Tibial nerve (tissue), 4 donors: Measurements from ENCODE around the gene PC. TPM values are rescaled to one million over a fixed set of nuclear protein-coding genes. Genes with fewer than 3 reads are reported as not detected.

ENCODE experiments used
- DNase-seq, 2 donors: peaks; one replicate each; pipeline ENCODE4 v3.0.0-alpha.2; 2019; ENCODE audit warnings: low spot score in 2 of 2
- H3K27ac ChIP-seq, 4 donors: fragments of 200-600 bp; sonication (generic) in 3 of 4; one replicate each; pipeline ENCODE4 v1.5.1; 2017 to 2019; ENCODE audit warnings: mild to moderate bottlenecking in 1 of 4
- H3K27me3 ChIP-seq, 2 donors: fragments of 200-600 bp; sonication (generic) in 1 of 2; one replicate each; pipeline versions ENCODE4 v1.5.1 to v1.6.0; 2017 to 2019
- H3K36me3 ChIP-seq, 3 donors: fragments of 200-600 bp; sonication (generic); one replicate each; pipeline ENCODE4 v1.5.1; 2018 to 2019
- H3K4me1 ChIP-seq, 4 donors: fragments of 200-600 bp; sonication (generic) in 3 of 4; one replicate each; pipeline ENCODE4 v1.5.1; 2017 to 2019
- H3K4me3 ChIP-seq, 4 donors: fragments of 200-600 bp; sonication (generic) in 3 of 4; one replicate each; pipeline ENCODE4 v1.5.1; 2017 to 2019; ENCODE audit warnings: mild to moderate bottlenecking in 1 of 4, moderate library complexity in 1 of 4
- H3K9me3 ChIP-seq, 4 donors: fragments of 200-600 bp; sonication (generic) in 3 of 4; one replicate each; pipeline ENCODE4 v1.5.1; 2017 to 2019
- EP300 ChIP-seq, 2 donors: sonication (generic); formaldehyde crosslinking; IDR thresholded peaks; one replicate each; pipeline ENCODE4 v1.6.1; 2017; ENCODE audit warnings: antibody characterized with exemption in 2 of 2, mild to moderate bottlenecking in 1 of 2
- POLR2A ChIP-seq, 2 donors: fragments of 450-650 bp; IDR thresholded peaks; one replicate each; pipeline ENCODE4 v1.6.1; 2017; ENCODE audit warnings: antibody characterized with exemption in 2 of 2, mild to moderate bottlenecking in 2 of 2, moderate library complexity in 2 of 2
- WGBS, 2 donors: methylation state at CpG; one replicate each; pipeline ENCODE4 v1.1.5; 2018; 5-methylcytosine and 5-hydroxymethylcytosine counted together
- total RNA-seq, 4 donors: library from RNA; depleted of rRNA; stranded (reverse); fragments of >200 nt; gene quantifications; one replicate each; pipeline ENCODE4 v1.1.0, GENCODE V29; 2016
- TF ChIP-seq, protein P1 (sequence below), 5 experiments: fragments of 200-600 bp in 3 of 5; fragments of 450-650 bp in 2 of 5; sonication (generic) in 3 of 5; IDR thresholded peaks; one replicate each; pipeline ENCODE4 v1.5.1; 2016 to 2019; ENCODE audit warnings: antibody characterized with exemption in 5 of 5, mild to moderate bottlenecking in 3 of 5, moderate library complexity in 2 of 5

Gene PC
- total RNA-seq, 4 donors from 2014 or later, result 82.5 to 135 (median 90.2) TPM

DNA sequence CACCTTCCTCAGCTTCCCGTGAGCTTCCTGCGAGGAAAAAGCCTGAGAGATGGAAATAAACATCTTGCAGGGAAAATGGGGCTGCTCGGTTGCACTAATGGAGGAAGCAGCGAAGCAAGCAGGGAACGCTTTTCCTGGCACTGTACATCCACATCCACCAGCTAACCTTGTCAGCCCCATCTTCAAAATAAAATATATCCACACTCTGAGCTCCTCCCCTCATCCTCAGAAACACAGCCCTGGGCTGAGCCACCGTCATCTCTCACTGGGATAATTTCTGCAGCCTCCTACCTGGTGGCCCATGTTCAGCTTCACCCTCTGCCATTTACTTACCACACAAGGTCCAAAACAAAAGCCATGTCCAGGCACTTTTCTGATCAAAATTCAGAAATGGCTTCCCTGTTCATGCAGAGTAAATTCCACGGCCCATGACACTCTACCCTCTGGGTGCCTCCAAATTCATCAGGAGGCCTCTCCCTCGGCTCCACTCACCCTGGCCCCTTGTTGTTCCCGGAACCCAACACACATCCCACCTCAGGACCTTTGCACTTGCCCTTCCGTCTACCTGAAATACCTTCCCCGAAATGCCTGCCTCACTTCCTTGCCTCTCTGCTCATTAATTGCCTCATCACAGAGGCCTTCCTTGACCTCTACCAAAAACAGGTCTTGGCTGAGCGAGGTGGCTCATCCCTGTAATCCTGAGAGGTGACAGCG is 29.9 kb upstream of the PC start:
- H3K36me3 ChIP-seq, result no peaks in the 10 kb centered on the region
- no peak overlapping the region for H3K27ac ChIP-seq
- H3K9me3 ChIP-seq, result no peaks in the 10 kb centered on the region
- H3K4me3 ChIP-seq, result no peak overlapping the region
- TF ChIP-seq, protein P1, sequence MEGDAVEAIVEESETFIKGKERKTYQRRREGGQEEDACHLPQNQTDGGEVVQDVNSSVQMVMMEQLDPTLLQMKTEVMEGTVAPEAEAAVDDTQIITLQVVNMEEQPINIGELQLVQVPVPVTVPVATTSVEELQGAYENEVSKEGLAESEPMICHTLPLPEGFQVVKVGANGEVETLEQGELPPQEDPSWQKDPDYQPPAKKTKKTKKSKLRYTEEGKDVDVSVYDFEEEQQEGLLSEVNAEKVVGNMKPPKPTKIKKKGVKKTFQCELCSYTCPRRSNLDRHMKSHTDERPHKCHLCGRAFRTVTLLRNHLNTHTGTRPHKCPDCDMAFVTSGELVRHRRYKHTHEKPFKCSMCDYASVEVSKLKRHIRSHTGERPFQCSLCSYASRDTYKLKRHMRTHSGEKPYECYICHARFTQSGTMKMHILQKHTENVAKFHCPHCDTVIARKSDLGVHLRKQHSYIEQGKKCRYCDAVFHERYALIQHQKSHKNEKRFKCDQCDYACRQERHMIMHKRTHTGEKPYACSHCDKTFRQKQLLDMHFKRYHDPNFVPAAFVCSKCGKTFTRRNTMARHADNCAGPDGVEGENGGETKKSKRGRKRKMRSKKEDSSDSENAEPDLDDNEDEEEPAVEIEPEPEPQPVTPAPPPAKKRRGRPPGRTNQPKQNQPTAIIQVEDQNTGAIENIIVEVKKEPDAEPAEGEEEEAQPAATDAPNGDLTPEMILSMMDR (IDR thresholded peaks at IDR 0.05), result no peak
- TF ChIP-seq EP300 (IDR thresholded peaks at IDR 0.05) (no peak), POLR2A (IDR thresholded peaks at IDR 0.05) (no peak)
- no peaks in the 10 kb centered on the region for H3K4me1 ChIP-seq
- no peak for DNase-seq
- H3K27me3 ChIP-seq, result no peaks in the 10 kb centered on the region
- 82 to 85% methylated on average over 13 of the region's 13 CpGs for WGBS, 2 donors

DNA sequence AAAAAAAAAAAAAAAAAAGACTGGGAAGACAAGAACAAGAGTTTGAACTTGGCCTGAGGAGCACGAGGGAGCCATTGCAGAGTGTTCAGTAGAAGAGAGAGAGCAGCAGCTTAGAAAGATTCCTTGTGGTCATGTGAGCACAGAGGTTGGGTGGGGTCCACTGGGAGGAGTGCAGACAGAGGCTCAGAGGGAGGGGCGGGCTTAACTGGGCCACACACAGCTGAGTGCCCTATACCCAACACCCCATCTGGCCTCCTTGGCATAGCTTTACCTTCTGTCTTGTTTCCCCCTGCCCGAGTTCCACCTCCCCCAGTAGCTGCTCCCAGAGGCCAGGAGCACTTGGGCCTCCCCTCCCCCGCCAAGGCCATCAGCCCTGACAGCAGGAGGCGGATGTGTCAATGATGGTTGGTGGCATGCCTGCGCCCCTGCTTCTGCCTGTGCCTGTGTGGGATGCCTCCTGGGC is 29.0 kb upstream of the PC start:
- H3K27me3 ChIP-seq, result no peaks in the 10 kb centered on the region
- no peaks in the 10 kb centered on the region for H3K36me3 ChIP-seq
- no peak overlapping the region for H3K4me3 ChIP-seq
- H3K4me1 ChIP-seq, result peaks cover 0 to 2% (median 0%) of the 10 kb centered on the region in 4 donors
- H3K9me3 ChIP-seq, result no peaks in the 10 kb centered on the region
- TF ChIP-seq, protein P1 (IDR thresholded peaks at IDR 0.05), result no peak
- no peak overlapping the region for H3K27ac ChIP-seq
- no peak for DNase-seq
- WGBS, 2 donors, result 62 to 72% methylated on average over 6 of the region's 6 CpGs

DNA sequence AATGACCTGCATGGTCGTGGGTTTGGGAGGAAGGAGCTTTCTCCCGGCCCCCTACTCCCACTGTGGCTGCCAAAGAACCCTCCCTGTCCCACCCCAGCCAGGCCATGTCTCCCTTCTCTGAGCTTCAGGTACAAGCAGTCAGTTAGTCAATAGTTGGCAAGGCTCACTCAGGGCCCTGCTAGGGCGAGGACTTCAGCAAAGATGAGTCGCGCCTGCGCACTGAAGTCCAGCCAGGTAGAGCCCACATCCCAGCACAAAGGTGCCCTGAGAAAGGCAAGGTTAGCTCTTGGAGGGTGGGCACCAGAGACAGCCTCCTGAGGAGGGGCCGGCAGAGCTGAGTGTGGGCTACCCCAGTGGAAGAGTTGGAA is 28.0 kb upstream of the PC start:
- TF ChIP-seq, protein P1 (IDR thresholded peaks at IDR 0.05), result no peak
- TF ChIP-seq EP300 (IDR thresholded peaks at IDR 0.05) (no peak), POLR2A (IDR thresholded peaks at IDR 0.05) (no peak)
- H3K27me3 ChIP-seq, result no peaks in the 10 kb centered on the region
- WGBS, 2 donors, result 89 to 99% methylated on average over 5 to 7 of the region's 7 CpGs
- no peaks in the 10 kb centered on the region for H3K36me3 ChIP-seq
- peaks cover 0 to 12% (median 3%) of the 10 kb centered on the region in 4 donors for H3K4me1 ChIP-seq
- H3K27ac ChIP-seq, result no peak overlapping the region
- H3K9me3 ChIP-seq, result no peaks in the 10 kb centered on the region
- no peak for DNase-seq
- H3K4me3 ChIP-seq, result no peak overlapping the region

GRCh38 chr11:66985508-66986177 is 27.5 kb upstream of the PC start:
- Histone ChIP-seq H3K4me3 (no peak overlapping the region), H3K27me3 (no peaks in the 10 kb centered on the region), H3K4me1 (peaks cover 0 to 12% (median 3%) of the 10 kb centered on the region in 4 donors), H3K27ac (no peak overlapping the region), H3K36me3 (no peaks in the 10 kb centered on the region), H3K9me3 (no peaks in the 10 kb centered on the region)
- 78 to 89% methylated on average over 6 to 8 of the region's 8 CpGs for WGBS, 2 donors
- TF ChIP-seq, protein P1 (IDR thresholded peaks at IDR 0.05), result no peak
- TF ChIP-seq EP300 (IDR thresholded peaks at IDR 0.05) (no peak), POLR2A (IDR thresholded peaks at IDR 0.05) (no peak)
- no peak for DNase-seq

DNA sequence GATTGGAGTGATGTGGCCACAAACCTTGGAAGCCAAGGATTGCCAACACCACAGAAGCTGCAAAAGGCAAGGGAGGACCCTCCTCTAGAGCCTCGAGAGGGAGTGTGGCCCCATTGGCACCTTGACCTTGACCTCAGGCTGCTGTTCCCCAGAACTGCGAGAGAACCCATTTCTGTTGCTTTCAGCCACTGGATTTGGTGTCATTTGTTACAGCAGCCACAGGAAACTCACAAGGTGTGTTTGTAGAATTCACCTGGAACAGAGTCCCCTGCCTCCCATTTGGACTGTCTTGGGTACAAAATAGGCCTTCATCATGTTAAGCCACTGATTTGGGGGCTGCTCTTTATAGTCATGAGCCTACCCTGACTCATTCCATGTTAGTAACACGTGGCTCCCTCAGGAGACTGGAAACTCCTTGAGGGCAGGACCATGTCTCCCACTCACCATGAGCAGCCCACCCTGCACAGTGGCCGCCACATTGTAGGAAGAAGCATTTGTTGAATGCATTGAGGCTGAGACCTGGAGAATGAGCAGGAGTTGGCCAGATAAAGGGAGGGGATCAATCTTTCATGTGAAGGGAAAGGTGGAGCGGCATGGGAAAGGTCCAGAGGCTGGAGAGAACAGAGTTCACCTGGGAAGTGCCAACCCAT is 25.2 kb upstream of the PC start:
- no peak overlapping the region for H3K27ac ChIP-seq
- H3K4me1 ChIP-seq, result peaks cover 0 to 12% (median 3%) of the 10 kb centered on the region in 4 donors
- no peaks in the 10 kb centered on the region for H3K36me3 ChIP-seq
- no peak overlapping the region for H3K4me3 ChIP-seq
- WGBS, 2 donors, result 87 to 88% methylated on average over 5 of the region's 5 CpGs
- H3K27me3 ChIP-seq, result no peaks in the 10 kb centered on the region
- DNase-seq, result no peak
- H3K9me3 ChIP-seq, result peaks cover 0 to 14% (median 0%) of the 10 kb centered on the region in 4 donors
- TF ChIP-seq EP300 (IDR thresholded peaks at IDR 0.05) (no peak), POLR2A (IDR thresholded peaks at IDR 0.05) (no peak)
- TF ChIP-seq, protein P1 (IDR thresholded peaks at IDR 0.05), result no peak
